Measurements from ENCODE around the gene LSM2. TPM values are rescaled to one million over a fixed set of nuclear protein-coding genes. Genes with fewer than 3 reads are reported as not detected.
A peak's percentile ranks its signal among the peaks of the same experiment; 100 is the strongest.

Gene LSM2
- total RNA-seq, 4 donors from 2014 or later = 37.1 to 119 (median 58.7) TPM

DNA sequence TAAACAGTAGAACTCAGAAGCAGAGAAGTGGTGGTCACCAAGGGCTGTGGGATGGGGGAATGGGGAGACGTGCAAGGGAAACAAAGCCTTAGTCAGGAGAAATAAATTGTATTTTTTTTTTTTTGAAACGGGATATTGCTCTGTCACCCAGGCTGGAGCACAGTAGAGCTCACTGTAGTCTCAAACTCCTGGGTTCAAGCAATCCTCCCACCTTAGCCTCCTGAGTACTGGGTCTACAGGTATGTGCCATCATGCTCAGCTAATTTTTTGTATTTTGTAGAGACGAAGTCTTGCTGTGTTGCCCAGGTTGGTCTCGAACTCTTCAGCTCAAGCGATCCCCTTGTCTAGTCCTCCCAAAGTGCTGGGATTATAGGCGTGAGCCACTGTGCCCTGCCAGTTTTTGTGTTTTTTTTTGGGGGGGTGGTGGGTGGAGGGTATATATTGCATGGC is 24.1 kb upstream of the LSM2 start:
- intact Hi-C loops (cut with DNase I; ENCODE audit: low total_unique reads) = loop anchor here (5.0 kb wide), 1 partner anchor 149 kb away; the partner anchor contains the start of gene LY6G5C
- Histone ChIP-seq H3K4me3 (peak overlapping the region; percentile 49 to 50), H3K27ac (peak overlapping the region; percentile 78 to 99), H3K4me1 (peaks cover 3 to 11% of the 10 kb centered on the region in 2 donors), H3K27me3 (no peaks in the 10 kb centered on the region), H3K36me3 (no peaks in the 10 kb centered on the region), H3K9me3 (no peaks in the 10 kb centered on the region)
- no peak for TF ChIP-seq POLR2A (IDR thresholded peaks at IDR 0.05)
- TF ChIP-seq, protein P1, sequence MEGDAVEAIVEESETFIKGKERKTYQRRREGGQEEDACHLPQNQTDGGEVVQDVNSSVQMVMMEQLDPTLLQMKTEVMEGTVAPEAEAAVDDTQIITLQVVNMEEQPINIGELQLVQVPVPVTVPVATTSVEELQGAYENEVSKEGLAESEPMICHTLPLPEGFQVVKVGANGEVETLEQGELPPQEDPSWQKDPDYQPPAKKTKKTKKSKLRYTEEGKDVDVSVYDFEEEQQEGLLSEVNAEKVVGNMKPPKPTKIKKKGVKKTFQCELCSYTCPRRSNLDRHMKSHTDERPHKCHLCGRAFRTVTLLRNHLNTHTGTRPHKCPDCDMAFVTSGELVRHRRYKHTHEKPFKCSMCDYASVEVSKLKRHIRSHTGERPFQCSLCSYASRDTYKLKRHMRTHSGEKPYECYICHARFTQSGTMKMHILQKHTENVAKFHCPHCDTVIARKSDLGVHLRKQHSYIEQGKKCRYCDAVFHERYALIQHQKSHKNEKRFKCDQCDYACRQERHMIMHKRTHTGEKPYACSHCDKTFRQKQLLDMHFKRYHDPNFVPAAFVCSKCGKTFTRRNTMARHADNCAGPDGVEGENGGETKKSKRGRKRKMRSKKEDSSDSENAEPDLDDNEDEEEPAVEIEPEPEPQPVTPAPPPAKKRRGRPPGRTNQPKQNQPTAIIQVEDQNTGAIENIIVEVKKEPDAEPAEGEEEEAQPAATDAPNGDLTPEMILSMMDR (IDR thresholded peaks at IDR 0.05) = no peak
- no peak for DNase-seq

DNA sequence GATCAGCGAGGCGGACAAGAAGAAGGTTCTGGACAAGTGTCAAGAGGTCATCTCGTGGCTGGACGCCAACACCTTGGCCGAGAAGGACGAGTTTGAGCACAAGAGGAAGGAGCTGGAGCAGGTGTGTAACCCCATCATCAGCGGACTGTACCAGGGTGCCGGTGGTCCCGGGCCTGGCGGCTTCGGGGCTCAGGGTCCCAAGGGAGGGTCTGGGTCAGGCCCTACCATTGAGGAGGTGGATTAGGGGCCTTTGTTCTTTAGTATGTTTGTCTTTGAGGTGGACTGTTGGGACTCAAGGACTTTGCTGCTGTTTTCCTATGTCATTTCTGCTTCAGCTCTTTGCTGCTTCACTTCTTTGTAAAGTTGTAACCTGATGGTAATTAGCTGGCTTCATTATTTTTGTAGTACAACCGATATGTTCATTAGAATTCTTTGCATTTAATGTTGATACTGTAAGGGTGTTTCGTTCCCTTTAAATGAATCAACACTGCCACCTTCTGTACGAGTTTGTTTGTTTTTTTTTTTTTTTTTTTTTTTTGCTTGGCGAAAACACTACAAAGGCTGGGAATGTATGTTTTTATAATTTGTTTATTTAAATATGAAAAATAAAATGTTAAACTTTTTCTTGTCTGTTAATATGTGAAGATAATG is 23.0 kb upstream of the LSM2 start:
- peak in 1 of 2 donors; percentile 40 for DNase-seq
- H3K27ac ChIP-seq = peak overlapping the region; percentile 78 to 99

GRCh38 chr6:31827286-31828079 is 20.7 kb upstream of the LSM2 start, which contains the start of gene HSPA1B:
Gene HSPA1B, plus strand, starts transcription at chr6:31827738. Its CDS starts 213 bp downstream, at chr6:31827951.
- peak; percentile 100 for DNase-seq
- intact Hi-C loops (cut with DNase I; ENCODE audit: low total_unique reads) = no loop called here

More for the DNA sequence above, 23.0 kb upstream of the LSM2 start:
- no peaks in the 10 kb centered on the region for H3K27me3 ChIP-seq
- no peaks in the 10 kb centered on the region for H3K36me3 ChIP-seq
- H3K4me1 ChIP-seq = peaks cover 5 to 13% of the 10 kb centered on the region in 2 donors
- TF ChIP-seq POLR2A (IDR thresholded peaks at IDR 0.05) = no peak
- TF ChIP-seq, protein P1 (IDR thresholded peaks at IDR 0.05) = peak; percentile 45 to 55 (median 51)
- H3K9me3 ChIP-seq = no peaks in the 10 kb centered on the region
- peak overlapping the region; percentile 49 to 50 for H3K4me3 ChIP-seq
- intact Hi-C loops (cut with DNase I; ENCODE audit: low total_unique reads) = loop anchor here (5.0 kb wide), 1 partner anchor 147 kb away; the partner anchor contains the start of gene LY6G5C

GRCh38 chr6:31826793-31827285 is 20.1 kb upstream of the LSM2 start:
- peak overlapping the region; percentile 96 to 99 for H3K27ac ChIP-seq
- H3K9me3 ChIP-seq = no peaks in the 10 kb centered on the region
- intact Hi-C loops (cut with DNase I; ENCODE audit: low total_unique reads) = no loop called here
- peak; percentile 90 to 95 for DNase-seq
- no peaks in the 10 kb centered on the region for H3K27me3 ChIP-seq
- TF ChIP-seq, protein P1 (IDR thresholded peaks at IDR 0.05) = no peak
- TF ChIP-seq POLR2A (IDR thresholded peaks at IDR 0.05) = peak; percentile 37 to 88
- no peaks in the 10 kb centered on the region for H3K36me3 ChIP-seq
- peak overlapping the region; percentile 25 to 39 for H3K4me3 ChIP-seq
- H3K4me1 ChIP-seq = peaks cover 5 to 13% of the 10 kb centered on the region in 2 donors

More at GRCh38 chr6:31827286-31828079, 20.7 kb upstream of the LSM2 start, which contains the start of gene HSPA1B:
- peak; percentile 100 for TF ChIP-seq POLR2A (IDR thresholded peaks at IDR 0.05)
- TF ChIP-seq, protein P1 (IDR thresholded peaks at IDR 0.05) = peak in 2 of 4 experiments; percentile 35 to 44
- Histone ChIP-seq H3K36me3 (no peaks in the 10 kb centered on the region), H3K9me3 (no peaks in the 10 kb centered on the region), H3K4me3 (peak within 1 kb of the TSS; percentile 86 to 89), H3K4me1 (peaks cover 5 to 13% of the 10 kb centered on the region in 2 donors), H3K27ac (peak within 1 kb of the TSS; percentile 96 to 99), H3K27me3 (no peaks in the 10 kb centered on the region)
